Spleen (tissue), 11 donors: Measurements from ENCODE around the gene RAET1G. TPM values are rescaled to one million over a fixed set of nuclear protein-coding genes. Genes with fewer than 3 reads are reported as not detected.

Experiments used
- DNase-seq: peaks from one replicate; pipeline ENCODE4 v3.0.0-alpha.2; 2020
- H3K27ac ChIP-seq, 8 donors: fragments of 200-600 bp; sonication (generic) in 7 of 8; 1 replicate in 4 of 8; 2 replicates in 4 of 8; pipeline versions ENCODE4 v1.5.0 to v1.8.0; 2016 to 2021; ENCODE audit warnings: inconsistent platforms in 4 of 8, mild to moderate bottlenecking in 4 of 8, moderate library complexity in 1 of 8
- H3K27me3 ChIP-seq, 7 donors: fragments of 200-600 bp; sonication (generic) in 6 of 7; replicated peaks in 1 of 7; 1 replicate in 4 of 7; 2 replicates in 3 of 7; pipeline versions ENCODE4 v1.5.0 to v1.8.0; 2016 to 2021; ENCODE audit warnings: inconsistent platforms in 3 of 7, mild to moderate bottlenecking in 1 of 7
- H3K36me3 ChIP-seq, 6 donors: fragments of 200-600 bp; sonication (generic) in 5 of 6; 1 replicate in 4 of 6; 2 replicates in 2 of 6; pipeline versions ENCODE4 v1.5.0 to v1.8.0; 2016 to 2021; ENCODE audit warnings: inconsistent platforms in 2 of 6
- H3K4me1 ChIP-seq, 6 donors: fragments of 200-600 bp; sonication (generic) in 5 of 6; 1 replicate in 3 of 6; 2 replicates in 3 of 6; pipeline versions ENCODE4 v1.5.0 to v1.8.0; 2016 to 2021; ENCODE audit warnings: inconsistent platforms in 3 of 6
- H3K4me3 ChIP-seq, 8 donors: fragments of 200-600 bp; sonication (generic) in 7 of 8; 1 replicate in 4 of 8; 2 replicates in 4 of 8; pipeline versions ENCODE4 v1.5.0 to v1.8.0; 2016 to 2021; ENCODE audit warnings: inconsistent platforms in 4 of 8, mild to moderate bottlenecking in 4 of 8, moderate library complexity in 2 of 8
- H3K9me3 ChIP-seq, 8 donors: fragments of 200-600 bp; sonication (generic) in 7 of 8; 1 replicate in 4 of 8; 2 replicates in 4 of 8; pipeline versions ENCODE4 v1.5.0 to v1.8.0; 2016 to 2021; ENCODE audit warnings: inconsistent platforms in 4 of 8
- CTCF ChIP-seq, 11 experiments: fragments of 200-600 bp in 7 of 11; fragments of 450-650 bp in 4 of 11; sonication (generic) in 4 of 11; IDR thresholded peaks in 8 of 11; conservative IDR thresholded peaks in 3 of 11; 1 replicate in 7 of 11; 2 replicates in 4 of 11; pipeline versions ENCODE4 v1.4.0 to v1.8.0; 2016 to 2021; ENCODE audit warnings: antibody characterized with exemption in 11 of 11, inconsistent platforms in 4 of 11, mild to moderate bottlenecking in 1 of 11
- POLR2A ChIP-seq, 3 donors: fragments of 450-650 bp; IDR thresholded peaks; one replicate each; pipeline ENCODE4 v1.5.1; 2017; ENCODE audit warnings: antibody characterized with exemption in 3 of 3, mild to moderate bottlenecking in 1 of 3
- POLR2AphosphoS5 ChIP-seq, 3 donors: sonication (generic); formaldehyde crosslinking; IDR thresholded peaks; one replicate each; pipeline ENCODE4 v1.5.1; 2017; ENCODE audit warnings: antibody characterized with exemption in 3 of 3
- WGBS, 5 donors: extraction: QIAGEN DNeasy Blood & Tissue Kit in 3 of 5; methylation state at CpG; one replicate each; pipeline versions ENCODE4 v1.1.5 to v1.1.7; 2013 to 2018; 5-methylcytosine and 5-hydroxymethylcytosine counted together
- intact Hi-C: fragments of 100-400 bp; cut with DNase I; formaldehyde crosslinking; loops from one replicate; pipeline ENCODE4 v1.15.0; 2023; ENCODE audit warnings: low total_unique reads
- polyA plus RNA-seq, 3 donors: library from polyadenylated mRNA; stranded (reverse); fragments of 200-250 nt; gene quantifications; one replicate each; pipeline ENCODE4 v1.2.1, GENCODE V29; 2013
- total RNA-seq, 7 donors: library from RNA; depleted of rRNA in 3 of 7; stranded (reverse); fragments of >200 nt in 3 of 7; fragmentation: NEBNext Ultra II Directional in 4 of 7; extraction: Animal tissue kit (Norgen Biotek cat#: 25700) in 4 of 7; gene quantifications; one replicate each; pipeline versions ENCODE4 v1.1.0 to v1.2.1, GENCODE V29; 2016 to 2021
- donor health status: healthy with polysubstance abuse.
- donor health status: DM: no; HTN: no; CAD: no; lungs with moderate emphysema.
- donor health status: DM: no; HTN: no; CAD: no.
- donor health status: Bipolar disorder and iron deficiency.
- donor health status: healthy.
- donor health status: DM: no; HTN: no; CAD: no.
- donor health status: DM: yes; HTN: yes; CAD: no.

RAET1G gene
- total and polyA plus RNA-seq, 10 donors: 0.09 to 1.2 TPM; not detected in 8

- Histone ChIP-seq H3K27me3 (peaks cover 0 to 17% (median 0%) of the 10 kb centered on the region in 7 donors), H3K36me3 (no peaks in the 10 kb centered on the region), H3K9me3 (peaks cover 0 to 9% (median 0%) of the 10 kb centered on the region in 8 donors), H3K4me1 (no peaks in the 10 kb centered on the region), H3K4me3 (no peak overlapping the region), H3K27ac (no peak overlapping the region)
- WGBS, 5 donors: 80 to 84% (median 80%) methylated on average over 1 of the region's 1 CpG
- intact Hi-C loops: no loop called here
- DNase-seq: no peak
- TF ChIP-seq POLR2A (IDR thresholded peaks at IDR 0.05) (no peak), CTCF (IDR thresholded peaks at IDR 0.05 in 8 of 11, conservative IDR thresholded peaks at IDR 0.05 in 3 of 11) (no peak), POLR2AphosphoS5 (IDR thresholded peaks at IDR 0.05) (no peak)
Measured at GRCh38 chr6:149872233-149872632, 50.7 kb downstream of the RAET1G start.

GRCh38 chr6:149871182-149871581, 51.7 kb downstream of the RAET1G start:
- 83 to 91% (median 86%) methylated on average over 2 of the region's 2 CpGs for WGBS, 5 donors
- Histone ChIP-seq H3K27me3 (peaks cover 0 to 12% (median 0%) of the 10 kb centered on the region in 7 donors), H3K27ac (no peak overlapping the region), H3K4me3 (no peak overlapping the region), H3K36me3 (no peaks in the 10 kb centered on the region), H3K9me3 (peaks cover 0 to 9% (median 0%) of the 10 kb centered on the region in 8 donors), H3K4me1 (no peaks in the 10 kb centered on the region)
- no peak for DNase-seq
- TF ChIP-seq POLR2AphosphoS5 (IDR thresholded peaks at IDR 0.05) (no peak), POLR2A (IDR thresholded peaks at IDR 0.05) (no peak), CTCF (IDR thresholded peaks at IDR 0.05 in 8 of 11, conservative IDR thresholded peaks at IDR 0.05 in 3 of 11) (no peak)
- intact Hi-C loops: no loop called here

GRCh38 chr6:149869275-149869892, 53.5 kb downstream of the RAET1G start:
- DNase-seq: no peak
- intact Hi-C loops: no loop called here
- peaks cover 0 to 3% (median 0%) of the 10 kb centered on the region in 7 donors for H3K27me3 ChIP-seq
- H3K4me3 ChIP-seq: no peak overlapping the region
- H3K9me3 ChIP-seq: peaks cover 0 to 9% (median 0%) of the 10 kb centered on the region in 8 donors
- 55 to 62% (median 60%) methylated on average over 10 of the region's 10 CpGs for WGBS, 5 donors
- H3K36me3 ChIP-seq: no peaks in the 10 kb centered on the region
- TF ChIP-seq POLR2AphosphoS5 (IDR thresholded peaks at IDR 0.05) (no peak), POLR2A (IDR thresholded peaks at IDR 0.05) (no peak), CTCF (IDR thresholded peaks at IDR 0.05 in 8 of 11, conservative IDR thresholded peaks at IDR 0.05 in 3 of 11) (no peak)
- H3K4me1 ChIP-seq: peaks cover 7 to 10% (median 8%) of the 10 kb centered on the region in 6 donors
- no peak overlapping the region for H3K27ac ChIP-seq

- WGBS, 5 donors: 58 to 66% (median 64%) methylated on average over 4 of the region's 4 CpGs
- H3K36me3 ChIP-seq: no peaks in the 10 kb centered on the region
- peaks cover 8 to 22% (median 15%) of the 10 kb centered on the region in 6 donors for H3K4me1 ChIP-seq
- TF ChIP-seq POLR2AphosphoS5 (IDR thresholded peaks at IDR 0.05): no peak
- no peak for TF ChIP-seq CTCF (IDR thresholded peaks at IDR 0.05 in 8 of 11, conservative IDR thresholded peaks at IDR 0.05 in 3 of 11)
- no peak for TF ChIP-seq POLR2A (IDR thresholded peaks at IDR 0.05)
- no peak overlapping the region for H3K27ac ChIP-seq
- H3K27me3 ChIP-seq: peaks cover 0 to 12% (median 0%) of the 10 kb centered on the region in 7 donors
- intact Hi-C loops: loop anchor here (2.0 kb wide), 1 partner anchor 55 kb away; the partner anchor contains the start of gene RAET1G
- DNase-seq: no peak
- H3K9me3 ChIP-seq: peaks cover 0 to 9% (median 0%) of the 10 kb centered on the region in 8 donors
- H3K4me3 ChIP-seq: no peak overlapping the region
Measured at GRCh38 chr6:149867876-149868640, 54.9 kb downstream of the RAET1G start.
